Gastrocnemius medialis (tissue), 4 donors: ENCODE measurements around the gene OR10A3.

ENCODE experiments used
- POLR2A ChIP-seq, 2 donors: fragments of 450-650 bp; IDR thresholded peaks; one replicate each; pipeline ENCODE4 v1.6.1; 2017; ENCODE audit warnings: antibody characterized with exemption in 2 of 2, mild to moderate bottlenecking in 2 of 2, moderate library complexity in 2 of 2
- TF ChIP-seq, protein P1 (sequence below), 5 experiments: fragments of 450-650 bp in 3 of 5; fragments of 200-600 bp in 2 of 5; sonication (generic) in 2 of 5; IDR thresholded peaks in 4 of 5; conservative IDR thresholded peaks in 1 of 5; 1 replicate in 4 of 5; 2 replicates in 1 of 5; pipeline ENCODE4 v1.5.1; 2016 to 2019; ENCODE audit warnings: antibody characterized with exemption in 5 of 5, mild to moderate bottlenecking in 3 of 5, moderate library complexity in 3 of 5

DNA sequence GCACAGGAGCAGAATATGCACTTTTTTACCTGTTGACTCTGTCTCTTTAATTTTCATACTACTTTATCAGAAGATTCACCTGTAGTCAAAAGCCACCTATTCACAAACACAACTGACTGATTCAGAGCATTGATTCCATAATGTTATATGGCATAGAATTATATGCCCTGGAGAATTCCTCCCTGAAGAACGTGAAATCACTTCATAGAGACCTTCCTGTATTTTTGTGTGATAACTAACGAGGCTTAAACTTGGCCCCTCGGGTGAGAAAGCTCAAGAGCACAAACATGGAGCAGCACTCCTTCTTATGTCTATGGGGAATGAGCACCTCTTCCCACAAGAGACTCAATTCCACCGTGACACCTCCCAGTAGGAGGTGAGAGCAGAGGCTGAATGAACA, 10.3 kb downstream of the OR10A3 start, which contains the start of gene OR10A6:
- no peak for TF ChIP-seq POLR2A (IDR thresholded peaks at IDR 0.05)
- TF ChIP-seq, protein P1, sequence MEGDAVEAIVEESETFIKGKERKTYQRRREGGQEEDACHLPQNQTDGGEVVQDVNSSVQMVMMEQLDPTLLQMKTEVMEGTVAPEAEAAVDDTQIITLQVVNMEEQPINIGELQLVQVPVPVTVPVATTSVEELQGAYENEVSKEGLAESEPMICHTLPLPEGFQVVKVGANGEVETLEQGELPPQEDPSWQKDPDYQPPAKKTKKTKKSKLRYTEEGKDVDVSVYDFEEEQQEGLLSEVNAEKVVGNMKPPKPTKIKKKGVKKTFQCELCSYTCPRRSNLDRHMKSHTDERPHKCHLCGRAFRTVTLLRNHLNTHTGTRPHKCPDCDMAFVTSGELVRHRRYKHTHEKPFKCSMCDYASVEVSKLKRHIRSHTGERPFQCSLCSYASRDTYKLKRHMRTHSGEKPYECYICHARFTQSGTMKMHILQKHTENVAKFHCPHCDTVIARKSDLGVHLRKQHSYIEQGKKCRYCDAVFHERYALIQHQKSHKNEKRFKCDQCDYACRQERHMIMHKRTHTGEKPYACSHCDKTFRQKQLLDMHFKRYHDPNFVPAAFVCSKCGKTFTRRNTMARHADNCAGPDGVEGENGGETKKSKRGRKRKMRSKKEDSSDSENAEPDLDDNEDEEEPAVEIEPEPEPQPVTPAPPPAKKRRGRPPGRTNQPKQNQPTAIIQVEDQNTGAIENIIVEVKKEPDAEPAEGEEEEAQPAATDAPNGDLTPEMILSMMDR (IDR thresholded peaks at IDR 0.05 in 4 of 5, conservative IDR thresholded peaks at IDR 0.05 in 1 of 5), result no peak
